ENCODE results near the gene ZGPAT. TPM values are rescaled to one million over a fixed set of nuclear protein-coding genes. Genes with fewer than 3 reads are reported as not detected.

The ZGPAT gene
- total and polyA plus RNA-seq, 12 donors: 4.4 to 120 (median 35.3) TPM

- WGBS, 4 donors: 15 to 28% methylated on average over 6 of the region's 6 CpGs; no CpG with 5 or more reads in 2 of the 4 donors
- Histone ChIP-seq H3K4me3 (no peak overlapping the region), H3K36me3 (replicated peaks in 1 of 2) (peaks cover 0 to 8% of the 10 kb centered on the region in 2 donors), H3K9me3 (replicated peaks in 1 of 3) (no peaks in the 10 kb centered on the region), H3K4me1 (replicated peaks in 1 of 2) (peaks cover 27 to 38% of the 10 kb centered on the region in 2 donors), H3K27ac (peak overlapping the region in 1 of 5 donors; percentile 35), H3K27me3 (no peaks in the 10 kb centered on the region)
- no peak for TF ChIP-seq POLR2A (IDR thresholded peaks at IDR 0.05)
- no peak for TF ChIP-seq CTCF (IDR thresholded peaks at IDR 0.05)
- DNase-seq: peak in 4 of 7 donors; percentile 26 to 38 (median 35)
- intact Hi-C loops (cut with DNase I): no loop called here
Observed at GRCh38 chr20:63696306-63696627, 11.6 kb upstream of the ZGPAT start.

DNA sequence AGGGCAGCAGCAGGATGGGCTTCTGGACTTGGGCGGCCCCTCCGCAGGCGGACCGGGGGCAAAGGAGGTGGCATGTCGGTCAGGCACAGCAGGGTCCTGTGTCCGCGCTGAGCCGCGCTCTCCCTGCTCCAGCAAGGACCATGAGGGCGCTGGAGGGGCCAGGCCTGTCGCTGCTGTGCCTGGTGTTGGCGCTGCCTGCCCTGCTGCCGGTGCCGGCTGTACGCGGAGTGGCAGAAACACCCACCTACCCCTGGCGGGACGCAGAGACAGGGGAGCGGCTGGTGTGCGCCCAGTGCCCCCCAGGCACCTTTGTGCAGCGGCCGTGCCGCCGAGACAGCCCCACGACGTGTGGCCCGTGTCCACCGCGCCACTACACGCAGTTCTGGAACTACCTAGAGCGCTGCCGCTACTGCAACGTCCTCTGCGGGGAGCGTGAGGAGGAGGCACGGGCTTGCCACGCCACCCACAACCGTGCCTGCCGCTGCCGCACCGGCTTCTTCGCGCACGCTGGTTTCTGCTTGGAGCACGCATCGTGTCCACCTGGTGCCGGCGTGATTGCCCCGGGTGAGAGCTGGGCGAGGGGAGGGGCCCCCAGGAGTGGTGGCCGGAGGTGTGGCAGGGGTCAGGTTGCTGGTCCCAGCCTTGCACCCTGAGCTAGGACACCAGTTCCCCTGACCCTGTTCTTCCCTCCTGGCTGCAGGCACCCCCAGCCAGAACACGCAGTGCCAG is 11.0 kb upstream of the ZGPAT start, which contains the start of gene TNFRSF6B:
Gene TNFRSF6B, plus strand, starts transcription at position 25 of the 729 bp plus-strand sequence. Its CDS starts 116 bp downstream, at position 141.
- Histone ChIP-seq H3K27ac (peak within 1 kb of the TSS in 1 of 5 donors; percentile 35), H3K9me3 (replicated peaks in 1 of 3) (no peaks in the 10 kb centered on the region), H3K4me3 (peak within 1 kb of the TSS in 1 of 4 donors; percentile 38), H3K4me1 (replicated peaks in 1 of 2) (peaks cover 27 to 38% of the 10 kb centered on the region in 2 donors), H3K36me3 (replicated peaks in 1 of 2) (peaks cover 0 to 8% of the 10 kb centered on the region in 2 donors), H3K27me3 (no peaks in the 10 kb centered on the region)
- WGBS, 4 donors: 6 to 26% (median 15%) methylated on average over 10 to 52 of the region's 52 CpGs
- intact Hi-C loops (cut with DNase I): no loop called here
- TF ChIP-seq POLR2A (IDR thresholded peaks at IDR 0.05) (no peak), CTCF (IDR thresholded peaks at IDR 0.05) (no peak)
- DNase-seq: peak in 6 of 7 donors; percentile 28 to 51 (median 42)

- Histone ChIP-seq H3K27me3 (no peaks in the 10 kb centered on the region), H3K27ac (no peak overlapping the region), H3K9me3 (replicated peaks in 1 of 3) (no peaks in the 10 kb centered on the region), H3K36me3 (replicated peaks in 1 of 2) (peaks cover 0 to 8% of the 10 kb centered on the region in 2 donors), H3K4me3 (peak overlapping the region in 1 of 4 donors; percentile 38), H3K4me1 (replicated peaks in 1 of 2) (peaks cover 27 to 38% of the 10 kb centered on the region in 2 donors)
- peak in 4 of 7 donors; percentile 25 to 38 (median 30) for DNase-seq
- intact Hi-C loops (cut with DNase I): no loop called here
- WGBS, 4 donors: 31 to 69% (median 36%) methylated on average over 2 to 7 of the region's 7 CpGs
- no peak for TF ChIP-seq POLR2A (IDR thresholded peaks at IDR 0.05)
- TF ChIP-seq CTCF (IDR thresholded peaks at IDR 0.05): no peak
Observed at GRCh38 chr20:63697357-63697867, 10.4 kb upstream of the ZGPAT start.

GRCh38 chr20:63697868-63698545 is 9.8 kb upstream of the ZGPAT start:
- 68 to 77% (median 73%) methylated on average over 15 to 40 of the region's 40 CpGs for WGBS, 4 donors
- Histone ChIP-seq H3K9me3 (replicated peaks in 1 of 3) (no peaks in the 10 kb centered on the region), H3K27ac (no peak overlapping the region), H3K4me3 (no peak overlapping the region), H3K27me3 (no peaks in the 10 kb centered on the region), H3K4me1 (replicated peaks in 1 of 2) (peaks cover 27 to 38% of the 10 kb centered on the region in 2 donors), H3K36me3 (replicated peaks in 1 of 2) (peaks cover 0 to 8% of the 10 kb centered on the region in 2 donors)
- TF ChIP-seq POLR2A (IDR thresholded peaks at IDR 0.05): no peak
- TF ChIP-seq CTCF (IDR thresholded peaks at IDR 0.05): no peak
- peak in 2 of 7 donors; percentile 24 to 26 for DNase-seq
- intact Hi-C loops (cut with DNase I): no loop called here
